GM06990 (cell line): ENCODE results near the gene CRLF2.
"Not testable (repeated sequence)": the region's sequence is repeated elsewhere in the genome, so short reads cannot be mapped to it uniquely, and the experiment has no call there.

Experiments
- DNase-seq: peaks from one replicate; pipeline ENCODE4 v3.0.0-alpha.2; 2011; ENCODE audit not compliant: insufficient read length; ENCODE audit errors: extremely low read depth
- H3K27me3 ChIP-seq: replicated peaks from 2 replicates; pipeline ENCODE4 v1.6.0; 2011; ENCODE audit warnings: low read length; ENCODE audit not compliant: control insufficient read depth, insufficient read depth
- H3K36me3 ChIP-seq: 2 replicates; pipeline ENCODE4 v1.5.1; 2011; ENCODE audit warnings: low read length; ENCODE audit not compliant: control insufficient read depth, insufficient read depth
- H3K4me3 ChIP-seq: replicated peaks from 2 replicates; pipeline ENCODE4 v1.5.1; 2011; ENCODE audit warnings: low read depth, mild to moderate bottlenecking, control low read depth, low read length
- TF ChIP-seq, protein P1 (sequence below): IDR thresholded peaks from 2 replicates; pipeline ENCODE4 v1.5.1; 2011; ENCODE audit warnings: low read length, control low read depth, mild to moderate bottlenecking, inconsistent platforms; ENCODE audit not compliant: insufficient read depth, poor library complexity, severe bottlenecking

CRLF2 gene

DNA sequence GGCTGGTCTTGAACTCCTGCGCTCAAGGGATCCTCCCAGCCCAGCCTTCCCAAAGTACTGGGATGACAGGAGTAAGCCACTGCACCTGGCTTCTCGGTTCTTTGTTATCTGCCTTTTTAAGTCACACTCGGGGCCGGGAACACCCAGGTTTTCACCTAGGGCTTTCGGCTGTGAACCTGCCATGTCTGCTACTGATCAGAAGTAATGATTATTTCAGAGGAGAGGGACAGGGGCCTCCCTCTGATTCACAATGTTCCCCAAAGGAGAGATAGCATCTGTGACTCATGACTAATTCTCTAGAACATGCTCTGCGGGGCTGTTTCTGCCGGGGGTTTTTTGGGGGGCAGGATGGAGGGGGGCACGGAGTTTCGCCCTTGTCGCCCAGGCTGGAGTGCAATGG, 26.9 kb downstream of the CRLF2 start:
- no peaks in the 10 kb centered on the region for H3K27me3 ChIP-seq
- TF ChIP-seq, protein P1, sequence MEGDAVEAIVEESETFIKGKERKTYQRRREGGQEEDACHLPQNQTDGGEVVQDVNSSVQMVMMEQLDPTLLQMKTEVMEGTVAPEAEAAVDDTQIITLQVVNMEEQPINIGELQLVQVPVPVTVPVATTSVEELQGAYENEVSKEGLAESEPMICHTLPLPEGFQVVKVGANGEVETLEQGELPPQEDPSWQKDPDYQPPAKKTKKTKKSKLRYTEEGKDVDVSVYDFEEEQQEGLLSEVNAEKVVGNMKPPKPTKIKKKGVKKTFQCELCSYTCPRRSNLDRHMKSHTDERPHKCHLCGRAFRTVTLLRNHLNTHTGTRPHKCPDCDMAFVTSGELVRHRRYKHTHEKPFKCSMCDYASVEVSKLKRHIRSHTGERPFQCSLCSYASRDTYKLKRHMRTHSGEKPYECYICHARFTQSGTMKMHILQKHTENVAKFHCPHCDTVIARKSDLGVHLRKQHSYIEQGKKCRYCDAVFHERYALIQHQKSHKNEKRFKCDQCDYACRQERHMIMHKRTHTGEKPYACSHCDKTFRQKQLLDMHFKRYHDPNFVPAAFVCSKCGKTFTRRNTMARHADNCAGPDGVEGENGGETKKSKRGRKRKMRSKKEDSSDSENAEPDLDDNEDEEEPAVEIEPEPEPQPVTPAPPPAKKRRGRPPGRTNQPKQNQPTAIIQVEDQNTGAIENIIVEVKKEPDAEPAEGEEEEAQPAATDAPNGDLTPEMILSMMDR: no peak
- H3K4me3 ChIP-seq: no peak overlapping the region
- DNase-seq: no peak
- no peaks in the 10 kb centered on the region for H3K36me3 ChIP-seq

- no peak overlapping the region for H3K4me3 ChIP-seq
- TF ChIP-seq, protein P1: no peak
- H3K36me3 ChIP-seq: no peaks in the 10 kb centered on the region
- no peaks in the 10 kb centered on the region for H3K27me3 ChIP-seq
- no peak for DNase-seq
Measured at GRCh38 chrX:1182211-1182610, 30.2 kb downstream of the CRLF2 start.

DNA sequence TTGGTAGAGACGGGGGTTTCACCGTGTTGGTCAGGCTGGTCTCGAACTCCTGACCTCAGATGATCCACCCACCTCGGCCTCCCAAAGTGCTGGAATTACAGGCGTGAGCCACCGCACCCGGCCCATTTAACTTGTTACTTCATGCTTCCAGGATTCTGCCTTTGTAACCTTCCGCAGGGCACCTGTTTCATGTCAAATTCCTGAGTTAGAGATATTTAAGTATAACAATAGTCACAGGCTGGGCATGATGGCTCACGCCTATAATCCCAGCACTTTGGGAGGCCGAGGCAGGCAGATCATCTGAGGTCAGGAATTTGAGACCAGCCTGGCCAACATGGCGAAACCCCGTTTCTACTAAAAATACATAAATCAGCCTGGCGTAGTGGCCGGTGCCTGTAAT, 30.8 kb downstream of the CRLF2 start:
- H3K4me3 ChIP-seq, H3K36me3 ChIP-seq, H3K27me3 ChIP-seq, DNase-seq: not testable (repeated sequence)

DNA sequence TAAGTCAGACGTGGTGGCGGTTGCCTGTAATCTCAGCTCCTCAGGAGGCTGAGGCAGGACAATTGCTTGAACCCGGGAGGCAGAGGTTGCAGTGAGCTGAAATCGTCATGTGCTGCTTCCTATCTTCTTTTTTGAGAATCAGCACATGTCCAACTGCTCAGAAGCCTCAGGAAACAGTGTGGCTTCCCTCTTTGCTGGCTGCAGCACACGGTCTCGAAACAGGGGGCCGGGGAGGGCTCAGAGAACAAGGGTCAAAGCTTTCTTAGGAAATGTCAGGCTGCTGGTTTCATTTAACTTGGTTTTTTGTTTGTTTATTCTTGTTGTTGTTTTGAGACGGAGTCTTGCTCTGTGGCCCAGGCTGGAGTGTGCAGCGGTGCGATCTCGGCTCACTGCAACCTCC, 31.3 kb downstream of the CRLF2 start:
- no peak for DNase-seq
- Histone ChIP-seq H3K36me3 (no peaks in the 10 kb centered on the region), H3K4me3 (no peak overlapping the region), H3K27me3 (no peaks in the 10 kb centered on the region)
- TF ChIP-seq, protein P1: no peak

- DNase-seq: no peak
- no peak overlapping the region for H3K4me3 ChIP-seq
Measured at GRCh38 chrX:1178580-1179057, 33.8 kb downstream of the CRLF2 start.

GRCh38 chrX:1176531-1177320, 35.7 kb downstream of the CRLF2 start:
- not testable (repeated sequence) for H3K27me3 ChIP-seq, H3K4me3 ChIP-seq, DNase-seq, H3K36me3 ChIP-seq

More at GRCh38 chrX:1178580-1179057, 33.8 kb downstream of the CRLF2 start:
- H3K27me3 ChIP-seq: no peaks in the 10 kb centered on the region
- no peaks in the 10 kb centered on the region for H3K36me3 ChIP-seq
- TF ChIP-seq, protein P1: no peak

- H3K27me3 ChIP-seq, H3K4me3 ChIP-seq, H3K36me3 ChIP-seq, DNase-seq: not testable (repeated sequence)
Measured at GRCh38 chrX:1174609-1175545, 37.6 kb downstream of the CRLF2 start.

- not testable (repeated sequence) for H3K36me3 ChIP-seq, H3K27me3 ChIP-seq, DNase-seq, H3K4me3 ChIP-seq
Measured at GRCh38 chrX:1173435-1173834, 39.0 kb downstream of the CRLF2 start.
